GM15510 (cell line): ENCODE measurements around the gene TEX2.

Experiments
- POLR2A ChIP-seq: IDR thresholded peaks from 3 replicates; pipeline ENCODE4 v1.6.1; 2011; ENCODE audit warnings: borderline replicate concordance; ENCODE audit not compliant: insufficient read length; ENCODE audit errors: extremely low read depth

The TEX2 gene

GRCh38 chr17:64213995-64214811 lies 48.9 kb downstream of the TEX2 start:
- TF ChIP-seq POLR2A: no peak

DNA sequence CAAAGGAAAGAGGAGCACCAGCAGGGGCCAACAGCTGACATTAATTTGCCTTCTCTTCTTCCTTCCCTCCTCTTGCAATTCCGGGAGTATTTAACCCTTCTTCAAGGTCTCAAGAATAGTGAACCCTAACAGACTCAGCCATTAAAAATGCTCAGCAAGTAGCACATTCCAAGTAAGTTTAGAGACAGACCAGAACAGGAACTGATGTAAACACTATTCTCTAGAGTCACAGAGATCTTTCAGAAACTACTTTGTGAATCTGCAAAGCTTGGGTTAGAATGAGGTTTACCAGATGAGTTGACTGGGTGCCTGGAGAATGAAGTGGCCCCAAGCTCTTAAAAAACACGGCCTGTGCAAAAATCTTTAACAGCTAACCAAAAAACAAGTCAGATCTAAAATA lies 50.9 kb downstream of the TEX2 start:
- TF ChIP-seq POLR2A: no peak

- TF ChIP-seq POLR2A: no peak
Observed at GRCh38 chr17:64209983-64210382, 53.1 kb downstream of the TEX2 start.

GRCh38 chr17:64209356-64209941 lies 53.6 kb downstream of the TEX2 start:
- TF ChIP-seq POLR2A: no peak

GRCh38 chr17:64205804-64206203 lies 57.3 kb downstream of the TEX2 start:
- TF ChIP-seq POLR2A: no peak

- TF ChIP-seq POLR2A: no peak
Observed at GRCh38 chr17:64203630-64204029, 59.4 kb downstream of the TEX2 start.

DNA sequence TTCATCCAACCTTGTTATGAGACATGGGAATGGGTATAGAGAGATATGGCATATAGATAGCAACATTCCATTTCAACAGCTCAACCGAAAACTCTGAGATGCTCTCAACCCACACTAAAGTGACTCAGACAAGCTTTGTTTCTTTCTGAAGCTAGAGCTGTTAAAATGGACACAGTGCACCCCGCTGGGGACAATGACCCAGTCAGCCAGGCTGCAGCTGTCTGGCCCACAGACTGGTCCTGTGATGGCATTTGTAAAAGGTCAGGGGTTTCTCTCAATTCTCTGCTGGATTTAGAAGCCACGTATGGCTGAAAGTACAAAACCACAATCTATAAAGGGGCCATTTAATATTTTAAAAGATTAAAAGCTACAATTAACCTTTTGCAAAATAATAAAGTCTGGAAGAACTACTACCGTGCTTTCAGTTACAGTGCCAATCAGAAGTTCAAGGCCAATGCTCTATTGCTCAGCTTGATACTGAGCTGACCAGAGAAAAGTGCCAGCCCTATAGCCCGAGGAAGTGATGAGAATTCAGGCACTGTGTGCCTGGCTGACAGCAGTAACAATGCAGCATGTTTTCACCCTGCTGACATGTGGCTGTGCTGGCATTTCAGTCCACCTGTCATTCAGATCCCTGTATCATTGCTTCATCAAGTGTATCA lies 60.2 kb downstream of the TEX2 start:
- no peak for TF ChIP-seq POLR2A

DNA sequence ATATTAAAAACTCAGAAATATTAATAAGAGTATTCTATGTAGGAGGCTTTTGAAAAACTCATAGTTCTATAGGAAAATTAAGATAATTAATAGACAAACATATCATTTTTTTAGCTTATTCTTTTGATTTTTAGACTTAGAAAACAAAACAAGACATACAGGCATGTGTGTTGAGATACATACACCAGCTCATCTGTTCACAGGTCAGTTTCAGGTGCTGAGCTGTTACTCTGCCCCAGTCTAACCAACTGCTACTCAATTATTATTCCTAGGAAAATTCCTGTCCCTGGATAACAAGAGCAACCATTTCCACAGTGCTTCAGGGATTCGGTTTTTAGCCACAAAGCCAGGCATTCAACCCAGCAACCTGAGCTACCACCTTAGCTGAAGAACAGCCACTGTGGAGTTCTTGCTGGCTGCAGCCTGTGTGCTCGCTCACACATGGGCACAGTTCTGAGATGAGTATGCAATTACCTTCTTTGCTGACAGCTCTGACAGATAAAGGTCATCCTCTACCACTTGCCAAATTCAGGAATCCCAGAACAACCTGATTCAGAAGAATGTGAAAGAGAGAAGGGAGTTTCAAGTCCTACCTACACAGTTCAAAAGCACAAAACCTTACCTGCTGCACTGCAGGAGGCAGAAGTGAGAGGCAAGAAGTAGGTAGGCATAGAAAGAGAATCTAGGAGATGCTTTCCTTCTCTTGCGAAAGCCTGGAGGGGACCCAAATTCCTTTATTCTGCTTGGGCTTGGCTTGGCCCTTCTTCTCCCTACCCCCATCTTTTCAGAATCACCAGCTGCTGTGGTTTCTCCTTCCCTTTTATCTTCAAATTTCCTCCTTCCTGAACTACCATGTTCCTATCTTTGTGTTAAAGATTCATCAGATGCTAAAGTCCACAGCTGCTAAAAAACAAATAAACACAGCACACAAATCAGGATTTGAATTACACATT lies 62.7 kb downstream of the TEX2 start:
- no peak for TF ChIP-seq POLR2A

DNA sequence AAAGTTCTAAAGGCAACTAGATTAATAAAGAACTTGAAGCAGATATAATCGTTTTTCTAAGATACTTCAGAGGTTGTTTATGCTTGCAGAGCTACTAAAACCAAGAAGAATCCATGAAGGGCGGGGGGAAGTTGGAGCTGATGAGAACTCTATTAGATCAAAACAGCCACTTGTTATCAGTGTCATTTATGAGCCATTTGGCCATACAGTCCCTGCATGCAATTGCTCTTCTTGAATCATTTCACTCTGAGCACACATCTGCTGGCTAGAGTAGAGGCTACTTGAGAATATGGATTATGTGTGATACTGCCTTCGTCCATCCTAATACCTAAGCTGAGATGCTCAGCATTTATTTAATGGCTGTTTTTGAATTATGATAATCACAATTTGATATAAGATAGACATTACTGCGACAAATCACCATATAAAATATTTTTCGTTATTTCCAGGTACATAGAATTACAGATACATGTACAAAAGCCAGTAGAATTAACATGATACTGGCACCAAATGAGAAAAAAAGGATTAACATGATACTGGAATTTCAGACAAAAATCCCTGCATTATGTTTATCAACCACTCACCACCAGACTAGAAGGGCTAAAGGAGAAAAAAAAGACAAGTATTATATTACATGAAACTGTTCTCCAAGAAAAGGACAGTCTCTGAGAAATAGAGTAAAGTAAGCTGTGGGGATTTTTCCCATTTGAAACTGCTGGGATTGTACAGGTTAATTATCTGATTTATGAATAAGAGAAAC lies 64.5 kb downstream of the TEX2 start:
- no peak for TF ChIP-seq POLR2A

DNA sequence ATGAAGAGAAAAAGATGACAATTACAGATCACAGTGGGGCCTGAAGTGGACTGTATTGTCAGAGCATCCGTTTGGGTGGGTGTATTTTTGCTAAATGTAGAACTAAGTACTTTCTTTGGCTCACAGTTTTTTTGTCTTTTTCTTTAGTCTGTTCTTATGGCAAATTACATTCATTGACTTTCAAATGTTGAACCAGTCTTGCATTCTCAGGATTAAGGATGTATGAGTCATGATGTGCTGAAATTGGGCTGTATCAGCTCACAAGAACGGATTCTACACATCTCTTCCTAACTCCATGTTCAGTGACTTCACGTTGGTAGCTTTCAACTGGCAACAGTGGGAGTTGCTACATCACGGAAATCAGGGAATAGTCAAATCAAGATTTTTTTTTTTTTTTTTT lies 66.5 kb downstream of the TEX2 start:
- TF ChIP-seq POLR2A: no peak

GRCh38 chr17:64193561-64193960 lies 69.5 kb downstream of the TEX2 start:
- no peak for TF ChIP-seq POLR2A

GRCh38 chr17:64192589-64192988 lies 70.5 kb downstream of the TEX2 start:
- TF ChIP-seq POLR2A: no peak

GRCh38 chr17:64190472-64190871 lies 72.6 kb downstream of the TEX2 start:
- TF ChIP-seq POLR2A: no peak

GRCh38 chr17:64188088-64188487 lies 75.0 kb downstream of the TEX2 start:
- no peak for TF ChIP-seq POLR2A
